Fibroblast of villous mesenchyme (primary cell): Measurements from ENCODE around the gene RNASE8. TPM values are rescaled to one million over a fixed set of nuclear protein-coding genes. Genes with fewer than 3 reads are reported as not detected.

Experiments used
- DNase-seq: peaks from one replicate; pipeline ENCODE4 v3.0.0-alpha.2; 2010; ENCODE audit warnings: low read depth
- H3K4me3 ChIP-seq: 2 replicates; pipeline ENCODE4 v1.5.1; 2011; ENCODE audit warnings: low read depth, mild to moderate bottlenecking, low read length
- CTCF ChIP-seq: IDR thresholded peaks from 2 replicates; pipeline ENCODE4 v1.5.1; 2012; ENCODE audit warnings: low read depth, mild to moderate bottlenecking, low read length; ENCODE audit not compliant: insufficient read depth
- total RNA-seq: library from RNA; depleted of rRNA; stranded (reverse); fragments of >200 nt; gene quantifications from 2 replicates; pipeline ENCODE4 v1.2.3, GENCODE V29; 2012

Gene RNASE8
- total RNA-seq, 1 donor, result not detected

- DNase-seq, result no peak
- no peak for TF ChIP-seq CTCF
- H3K4me3 ChIP-seq, result no peak overlapping the region
Observed at GRCh38 chr14:21058903-21059302, 1.3 kb downstream of the RNASE8 start.

GRCh38 chr14:21059842-21060613 is 2.4 kb downstream of the RNASE8 start:
- DNase-seq, result no peak
- no peak for TF ChIP-seq CTCF
- H3K4me3 ChIP-seq, result no peak overlapping the region

- no peak for TF ChIP-seq CTCF
- no peak for DNase-seq
- H3K4me3 ChIP-seq, result no peak overlapping the region
Observed at GRCh38 chr14:21060614-21061346, 3.2 kb downstream of the RNASE8 start.

- H3K4me3 ChIP-seq, result no peak overlapping the region
- DNase-seq, result no peak
- TF ChIP-seq CTCF, result no peak
Observed at GRCh38 chr14:21061347-21061668, 3.7 kb downstream of the RNASE8 start.

GRCh38 chr14:21063479-21063878 is 5.9 kb downstream of the RNASE8 start:
- no peak overlapping the region for H3K4me3 ChIP-seq
- TF ChIP-seq CTCF, result no peak
- DNase-seq, result no peak

GRCh38 chr14:21066882-21067502 is 9.4 kb downstream of the RNASE8 start:
- no peak overlapping the region for H3K4me3 ChIP-seq
- peak; percentile 29 for TF ChIP-seq CTCF
- DNase-seq, result no peak
